NCI-H524 treated with DMSO at 0.1 percent for 48 hours (cell line): ENCODE data around the gene PRSS21.

Experiments used
- DNase-seq: peaks from one replicate; lab custom pipeline; 2025; lab: John Stamatoyannopoulos, UW

PRSS21 gene, protein sequence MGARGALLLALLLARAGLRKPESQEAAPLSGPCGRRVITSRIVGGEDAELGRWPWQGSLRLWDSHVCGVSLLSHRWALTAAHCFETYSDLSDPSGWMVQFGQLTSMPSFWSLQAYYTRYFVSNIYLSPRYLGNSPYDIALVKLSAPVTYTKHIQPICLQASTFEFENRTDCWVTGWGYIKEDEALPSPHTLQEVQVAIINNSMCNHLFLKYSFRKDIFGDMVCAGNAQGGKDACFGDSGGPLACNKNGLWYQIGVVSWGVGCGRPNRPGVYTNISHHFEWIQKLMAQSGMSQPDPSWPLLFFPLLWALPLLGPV

DNA sequence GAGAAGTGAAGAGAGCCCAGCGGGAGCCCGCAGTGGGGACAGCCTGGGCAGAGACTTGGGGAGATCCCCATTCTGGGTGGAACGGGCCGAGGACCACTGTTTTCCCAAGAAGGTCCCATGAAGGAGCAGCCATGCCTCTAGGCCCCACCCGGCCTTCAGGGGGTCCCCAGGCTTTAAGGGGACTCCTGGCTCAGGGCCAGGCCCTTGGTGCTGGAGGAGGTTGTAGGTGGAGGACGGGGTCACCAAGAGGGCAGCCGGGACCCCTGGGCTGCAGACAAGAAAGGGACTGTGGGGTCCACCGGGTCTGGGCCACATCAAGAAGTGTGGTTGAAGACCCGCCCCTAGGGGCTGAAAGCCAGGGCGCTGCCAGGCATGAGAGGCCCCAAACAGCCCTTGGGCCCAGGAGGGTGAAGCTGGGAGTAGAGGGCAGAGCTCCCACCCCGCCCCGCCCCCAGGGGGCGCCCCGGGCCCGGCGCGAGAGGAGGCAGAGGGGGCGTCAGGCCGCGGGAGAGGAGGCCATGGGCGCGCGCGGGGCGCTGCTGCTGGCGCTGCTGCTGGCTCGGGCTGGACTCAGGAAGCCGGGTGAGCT lies at the start of gene PRSS21:
Gene PRSS21 (plus strand): TSS at position 487 of the 589 bp plus-strand sequence. CDS start 32 bp downstream, at position 519.
- DNase-seq = no peak

DNA sequence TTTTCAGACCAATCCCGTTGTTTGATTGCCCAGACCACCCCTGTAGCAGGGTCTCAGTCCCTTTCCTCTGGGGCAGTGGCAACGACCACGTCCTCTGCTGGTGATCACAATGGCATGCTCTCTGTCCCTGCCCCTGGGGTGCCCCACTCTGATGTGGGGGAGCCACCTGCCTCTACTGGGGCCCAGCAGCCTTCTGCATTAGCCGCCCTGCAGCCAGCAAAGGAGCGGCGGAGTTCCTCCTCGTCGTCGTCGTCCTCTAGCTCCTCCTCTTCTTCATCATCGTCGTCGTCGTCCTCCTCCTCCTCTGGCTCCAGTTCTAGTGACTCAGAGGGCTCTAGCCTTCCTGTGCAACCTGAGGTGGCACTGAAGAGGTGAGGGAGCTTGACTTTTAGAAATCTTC lies 49.1 kb upstream of the PRSS21 start:
- no peak for DNase-seq

GRCh38 chr16:2768403-2769089 lies 48.5 kb upstream of the PRSS21 start:
- DNase-seq = no peak

DNA sequence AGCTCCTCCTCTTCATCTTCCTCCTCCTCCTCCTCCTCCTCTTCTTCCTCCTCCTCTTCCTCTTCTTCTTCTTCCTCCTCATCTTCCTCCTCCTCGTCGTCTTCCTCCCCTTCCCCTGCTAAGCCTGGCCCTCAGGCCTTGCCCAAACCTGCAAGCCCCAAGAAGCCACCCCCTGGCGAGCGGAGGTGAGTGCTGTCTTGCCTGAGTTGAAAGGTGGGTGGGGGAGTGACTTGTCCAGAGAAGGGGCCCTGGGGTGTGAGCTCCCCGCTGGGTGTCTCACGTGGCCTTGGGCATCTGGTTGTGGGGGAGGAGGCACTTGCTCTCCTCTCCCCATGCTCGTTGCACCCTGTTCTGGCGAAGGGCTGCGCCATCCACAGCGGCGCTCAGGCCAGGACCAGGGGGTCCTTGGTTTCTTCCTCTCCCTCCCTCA lies 47.9 kb upstream of the PRSS21 start:
- DNase-seq = no peak

GRCh38 chr16:2769675-2770056 lies 47.4 kb upstream of the PRSS21 start:
- no peak for DNase-seq

DNA sequence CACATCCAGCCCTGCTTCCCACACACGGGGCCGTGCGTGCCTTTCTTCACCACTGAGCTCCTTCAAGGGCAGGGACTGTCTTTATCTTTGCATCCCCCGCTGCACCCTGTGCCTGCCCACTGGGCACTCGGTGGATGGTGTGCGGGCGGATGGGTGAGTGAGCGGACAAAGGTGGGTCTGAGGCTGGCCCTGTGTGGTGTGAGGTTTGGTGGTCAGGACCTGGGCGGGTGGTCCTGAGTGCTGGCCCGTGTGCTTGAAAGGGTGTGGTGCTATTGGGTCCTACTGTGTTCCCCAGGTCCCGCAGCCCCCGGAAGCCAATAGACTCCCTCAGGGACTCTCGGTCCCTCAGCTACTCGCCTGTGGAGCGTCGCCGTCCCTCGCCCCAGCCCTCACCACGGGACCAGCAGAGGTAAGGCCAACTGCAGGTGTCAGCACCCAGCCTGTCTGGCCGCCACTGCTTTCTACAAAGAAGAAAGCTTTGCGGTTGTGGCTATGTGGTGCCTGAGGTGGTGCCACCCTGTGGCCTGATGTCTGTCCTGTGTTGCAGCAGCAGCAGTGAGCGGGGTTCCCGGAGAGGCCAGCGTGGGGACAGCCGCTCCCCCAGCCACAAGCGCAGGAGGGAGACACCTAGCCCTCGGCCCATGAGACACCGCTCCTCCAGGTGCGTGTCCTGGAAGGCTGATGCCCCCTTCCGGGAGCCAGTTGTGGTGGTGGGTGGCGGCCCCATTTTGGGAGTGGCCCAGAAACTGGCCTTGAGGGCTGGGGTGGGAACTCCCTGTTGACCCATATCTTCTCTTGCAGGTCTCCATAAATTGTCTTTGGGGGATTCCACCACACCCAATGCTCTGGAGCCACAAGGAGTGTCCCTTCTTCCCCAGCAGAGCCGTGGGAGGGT lies 46.7 kb upstream of the PRSS21 start:
- no peak for DNase-seq

DNA sequence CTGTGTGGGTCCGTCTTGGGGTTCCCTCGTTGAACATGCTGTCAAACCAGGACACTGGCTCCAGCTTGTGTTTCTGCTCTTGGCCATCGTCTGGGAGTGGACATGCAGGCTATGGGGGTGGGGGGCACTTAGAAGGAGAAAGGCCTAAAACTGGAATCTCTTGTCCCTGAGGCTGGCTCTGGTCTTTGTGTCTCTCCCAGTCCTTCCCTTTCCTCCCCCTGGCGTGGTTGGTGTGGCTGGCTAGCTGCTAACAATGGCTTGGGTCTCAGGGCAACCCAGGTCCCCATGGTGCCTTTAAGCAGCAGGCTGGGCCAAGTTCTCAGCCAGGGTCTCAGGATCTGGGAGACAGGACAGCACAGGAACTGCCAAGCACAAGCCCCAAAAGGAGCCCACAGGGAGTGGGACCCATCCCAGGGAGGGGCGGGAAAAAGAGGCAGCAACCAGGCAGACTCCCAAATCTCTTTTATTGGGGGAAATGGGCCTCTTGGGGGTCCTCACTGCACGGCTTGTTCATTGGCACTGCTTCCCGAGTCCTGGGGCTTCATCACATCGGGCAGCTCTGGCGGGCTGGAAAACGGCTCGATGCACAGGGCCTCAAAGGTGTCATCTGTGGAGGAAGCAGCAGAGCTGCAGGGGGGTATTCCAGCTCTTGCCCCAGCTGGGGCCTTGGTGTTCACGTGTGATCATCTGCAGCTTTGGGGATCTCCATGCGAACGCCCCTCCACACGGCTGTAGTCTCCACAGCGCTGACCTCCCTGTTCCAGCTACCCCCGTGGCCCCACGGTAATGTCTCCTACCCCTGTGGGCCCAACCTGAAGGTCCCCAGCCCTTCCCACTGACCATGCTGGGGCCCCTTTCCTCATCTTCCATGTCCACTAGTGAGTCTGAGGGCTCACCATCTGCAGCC lies 45.3 kb upstream of the PRSS21 start:
- no peak for DNase-seq

DNA sequence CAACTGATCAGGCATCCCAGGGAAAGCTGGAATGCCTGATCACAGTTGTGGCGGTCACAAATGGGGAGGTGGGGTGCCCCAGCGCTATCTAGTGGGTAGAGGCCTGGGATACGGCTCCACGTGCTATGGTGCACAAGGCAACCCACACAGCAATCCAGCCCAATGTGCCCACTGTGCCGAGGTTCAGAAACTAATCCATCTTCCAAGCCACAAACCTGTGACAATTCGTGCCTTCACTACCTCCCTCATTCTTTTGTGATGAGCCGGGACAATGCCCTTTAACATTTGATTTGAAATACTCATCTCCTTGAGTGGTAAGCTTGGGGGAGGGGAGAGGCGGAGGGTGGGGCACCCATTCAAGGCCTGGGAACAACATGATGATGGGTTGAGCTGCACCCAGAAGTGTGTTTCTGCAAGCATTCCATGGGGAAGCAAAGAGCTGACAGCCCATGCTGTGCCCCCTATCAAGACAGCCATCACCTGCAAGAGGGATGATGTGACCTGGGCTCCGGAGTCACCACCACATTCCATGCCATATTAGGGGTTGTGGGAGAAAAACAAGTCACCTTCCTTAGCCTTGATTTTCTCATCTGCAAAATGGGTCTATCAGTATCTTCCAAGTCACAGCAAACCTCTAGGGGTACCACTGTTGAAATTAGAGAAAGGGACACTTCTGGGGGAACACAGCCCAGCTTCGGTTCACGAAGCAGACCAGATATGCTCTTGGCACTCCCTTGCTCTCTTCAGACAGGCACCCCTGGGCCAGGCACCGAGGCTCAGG lies 43.7 kb upstream of the PRSS21 start:
- DNase-seq = no peak

DNA sequence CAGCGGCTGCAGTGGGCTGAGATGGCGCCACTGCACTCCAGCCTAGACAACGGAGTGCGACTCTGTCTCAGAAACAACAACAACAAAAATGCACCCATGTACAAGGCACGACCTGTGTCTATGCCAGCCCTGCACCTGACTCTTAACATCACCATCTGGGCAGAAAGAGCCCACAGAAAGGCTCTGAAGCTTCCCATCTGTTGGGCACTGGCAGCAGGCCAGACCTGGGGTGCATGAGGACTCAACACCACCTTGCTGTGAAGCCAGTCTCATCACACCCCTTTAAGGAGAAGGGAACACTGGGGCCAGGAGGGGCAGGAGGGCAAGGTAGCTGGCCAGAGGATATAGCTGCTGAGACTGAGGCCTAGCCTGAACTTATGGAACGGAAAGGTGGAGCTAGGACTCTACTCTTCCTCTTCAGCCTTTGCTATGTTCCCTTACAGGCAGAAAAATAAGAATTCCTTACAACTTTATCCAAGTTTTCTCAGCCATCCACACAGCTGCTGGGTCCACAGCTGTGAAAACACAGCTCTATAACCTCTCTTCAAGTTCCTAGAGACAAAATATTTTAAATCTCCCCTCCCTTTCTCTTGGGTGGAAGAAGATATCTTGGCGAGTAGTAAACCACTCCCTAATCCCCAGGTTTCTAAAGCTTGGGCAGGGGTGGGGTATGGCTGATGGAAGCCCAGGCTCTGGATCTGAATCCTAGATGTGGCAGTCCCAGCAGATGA lies 42.7 kb upstream of the PRSS21 start:
- DNase-seq = peak; percentile 63

GRCh38 chr16:2775131-2775716 lies 41.8 kb upstream of the PRSS21 start:
- no peak for DNase-seq

- no peak for DNase-seq
Measured at GRCh38 chr16:2775765-2776499, 41.1 kb upstream of the PRSS21 start.

GRCh38 chr16:2776500-2777139 lies 40.4 kb upstream of the PRSS21 start:
- no peak for DNase-seq

DNA sequence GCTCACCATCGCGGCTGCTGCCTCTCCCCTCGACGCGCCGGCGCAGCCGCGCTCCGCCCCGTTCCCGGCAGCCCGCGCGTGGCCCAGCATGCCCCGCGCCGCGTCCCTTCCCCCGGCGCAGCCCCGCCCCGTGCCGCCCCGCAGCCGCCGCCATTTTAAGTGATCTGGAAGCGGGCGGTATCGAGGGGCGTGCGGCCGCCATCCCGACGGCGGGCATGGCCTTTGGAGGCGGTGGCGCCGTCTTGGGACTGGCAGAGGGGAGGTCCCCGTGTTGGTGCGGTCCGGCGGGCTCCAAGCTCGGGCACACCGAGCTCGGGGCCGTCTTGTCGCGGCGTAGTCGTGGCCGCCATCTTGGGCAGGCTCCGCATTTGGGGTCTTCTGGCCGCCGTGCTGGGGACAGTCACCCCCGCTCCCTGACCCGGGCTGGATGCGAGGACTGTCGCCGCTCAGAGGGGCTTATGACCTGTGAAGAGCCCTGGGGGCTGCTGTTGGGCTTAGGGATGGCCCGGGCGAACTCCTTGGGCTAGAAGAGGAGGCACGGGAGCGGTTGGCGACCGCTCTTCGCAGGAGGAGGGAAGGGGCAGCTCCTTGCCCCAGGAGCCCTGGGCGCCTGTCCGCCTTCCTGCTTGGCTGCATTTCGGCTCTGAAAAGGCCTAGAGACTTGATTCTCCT lies 39.7 kb upstream of the PRSS21 start, which contains the start of gene ELOB:
Gene ELOB (minus strand): TSS at position 50 of the 672 bp plus-strand sequence. CDS start 41 bp downstream, at position 9.
- no peak for DNase-seq

GRCh38 chr16:2777903-2778629 lies 39.0 kb upstream of the PRSS21 start:
- DNase-seq = no peak

DNA sequence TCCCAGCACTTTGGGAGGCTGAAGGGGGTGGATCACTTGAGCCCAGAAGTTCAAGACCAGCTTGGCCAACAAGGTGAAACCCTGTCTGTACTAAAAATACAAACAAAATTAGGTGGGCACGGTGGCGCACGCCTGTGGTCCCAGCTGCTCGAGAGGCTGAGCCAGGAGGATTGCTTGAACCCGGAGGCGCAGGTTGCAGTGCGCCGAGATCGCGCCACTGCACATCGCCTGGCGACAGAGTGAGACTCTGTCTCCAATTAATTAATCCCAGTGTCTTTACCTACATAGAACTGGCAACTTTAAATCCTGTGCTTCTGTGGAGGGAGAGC lies 38.4 kb upstream of the PRSS21 start:
- no peak for DNase-seq

GRCh38 chr16:2779151-2779920 lies 37.7 kb upstream of the PRSS21 start:
- DNase-seq = no peak
